ENCODE measurements around the gene DHRS9. TPM values are rescaled to one million over a fixed set of nuclear protein-coding genes. Genes with fewer than 3 reads are reported as not detected.

The DHRS9 gene
- total and polyA plus RNA-seq, 9 of the 15 experiments (the other 6 are each of a cell fraction or from before 2014, with no cell fraction given): 0.27 to 1.7 (median 0.69) TPM

DNA sequence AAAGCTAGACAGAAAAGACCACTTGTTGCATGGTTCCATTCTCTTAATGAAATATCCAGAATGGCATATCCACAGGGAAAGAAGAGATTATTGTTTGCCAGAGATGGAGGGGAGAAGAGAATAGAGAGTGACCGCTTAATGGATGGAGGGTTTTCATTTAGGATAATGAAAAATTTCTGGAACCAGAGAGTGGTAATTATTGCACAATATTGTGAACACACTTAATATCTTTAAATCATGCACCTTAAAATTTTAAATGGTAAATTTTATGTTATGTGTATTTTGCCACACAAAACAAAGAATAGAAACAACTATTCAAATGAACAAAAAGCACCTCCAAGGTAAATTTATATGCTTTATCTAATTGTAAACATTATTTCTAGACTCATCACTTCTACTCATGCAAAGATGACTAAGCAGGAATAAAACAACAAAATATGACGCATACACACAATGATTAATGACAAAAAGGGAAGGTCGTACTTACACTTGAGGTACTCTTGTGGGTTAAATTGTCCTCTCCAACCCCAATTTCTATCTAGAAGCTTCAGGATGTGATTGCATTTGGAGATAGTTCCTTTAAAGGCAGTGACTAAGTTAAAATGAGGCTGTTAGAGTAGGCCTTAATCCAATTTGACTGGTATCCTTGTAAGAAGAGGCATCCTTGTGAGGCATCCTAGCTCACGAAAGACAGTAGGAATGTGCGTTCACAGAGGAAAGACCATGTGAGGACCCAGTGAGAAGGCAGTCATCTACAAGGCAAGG lies 18.7 kb upstream of the DHRS9 start (continued):
- peak; percentile 92 for TF ChIP-seq JUND (IDR thresholded peaks at IDR 0.05; ENCODE audit: borderline replicate concordance, low read depth, low read length)
- TF ChIP-seq JUND (tag; IDR thresholded peaks at IDR 0.05; ENCODE audit: borderline replicate concordance, low read depth, low read length): peak; percentile 97
- TF ChIP-seq E2F3 (CRISPR knock-in tag; IDR thresholded peaks at IDR 0.05): no peak
- TF ChIP-seq RBM25 (IDR thresholded peaks at IDR 0.05; ENCODE audit: low read depth, low read length, severe bottlenecking): no peak
- TF ChIP-seq ARNT (IDR thresholded peaks at IDR 0.05): peak in 1 of 2 experiments; percentile 97; a peak in 3 of 4 replicates
- TF ChIP-seq TRIM28 (IDR thresholded peaks at IDR 0.05): peak; percentile 78
- TF ChIP-seq FOXP1 (CRISPR knock-in tag; IDR thresholded peaks at IDR 0.05): 0 out of 2 replicates have a peak, but pooled peaks have one; percentile 39
- no peak for TF ChIP-seq ZNF282 (CRISPR knock-in tag; IDR thresholded peaks at IDR 0.05)
- peak; percentile 81 for TF ChIP-seq GATA2 (CRISPR knock-in tag; IDR thresholded peaks at IDR 0.05)
- peak; percentile 89 for TF ChIP-seq TCF3 (CRISPR knock-in tag; IDR thresholded peaks at IDR 0.05)
- peak; percentile 66; the same call in 1 of the 2 replicates for TF ChIP-seq ZKSCAN8 (CRISPR knock-in tag; IDR thresholded peaks at IDR 0.05)
- peak; percentile 60; the same call in 1 of the 2 replicates for TF ChIP-seq MBD2 (IDR thresholded peaks at IDR 0.05; ENCODE audit: borderline replicate concordance, low read depth)
- peak; percentile 93 for TF ChIP-seq MAFF (IDR thresholded peaks at IDR 0.05; ENCODE audit: low read length)
- peak; percentile 14; the same call in 1 of the 2 replicates for TF ChIP-seq REST (IDR thresholded peaks at IDR 0.05; ENCODE audit: borderline replicate concordance)
- no peak for TF ChIP-seq REST (CRISPR knock-in tag; IDR thresholded peaks at IDR 0.05; ENCODE audit: low read depth)
- TF ChIP-seq XRCC3 (IDR thresholded peaks at IDR 0.05): no peak
- no peak for TF ChIP-seq HOXB6 (CRISPR knock-in tag; IDR thresholded peaks at IDR 0.05; ENCODE audit: borderline replicate concordance)
- TF ChIP-seq NR2C2 (CRISPR knock-in tag; IDR thresholded peaks at IDR 0.05): no peak
- TF ChIP-seq NR2C2 (tag; IDR thresholded peaks at IDR 0.05): peak; percentile 34; the same call in 1 of the 2 replicates
- TF ChIP-seq, protein P1, sequence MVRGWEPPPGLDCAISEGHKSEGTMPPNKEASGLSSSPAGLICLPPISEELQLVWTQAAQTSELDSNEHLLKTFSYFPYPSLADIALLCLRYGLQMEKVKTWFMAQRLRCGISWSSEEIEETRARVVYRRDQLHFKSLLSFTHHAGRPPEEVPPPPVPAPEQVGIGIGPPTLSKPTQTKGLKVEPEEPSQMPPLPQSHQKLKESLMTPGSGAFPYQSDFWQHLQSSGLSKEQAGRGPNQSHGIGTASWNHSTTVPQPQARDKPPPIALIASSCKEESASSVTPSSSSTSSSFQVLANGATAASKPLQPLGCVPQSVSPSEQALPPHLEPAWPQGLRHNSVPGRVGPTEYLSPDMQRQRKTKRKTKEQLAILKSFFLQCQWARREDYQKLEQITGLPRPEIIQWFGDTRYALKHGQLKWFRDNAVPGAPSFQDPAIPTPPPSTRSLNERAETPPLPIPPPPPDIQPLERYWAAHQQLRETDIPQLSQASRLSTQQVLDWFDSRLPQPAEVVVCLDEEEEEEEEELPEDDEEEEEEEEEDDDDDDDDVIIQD (CRISPR knock-in tag; IDR thresholded peaks at IDR 0.05): no peak
